HG03432 (cell line): ENCODE measurements around the gene KLF14.
"Not testable (repeated sequence)": the region's sequence is repeated elsewhere in the genome, so short reads cannot be mapped to it uniquely, and the experiment has no call there.

Experiments used
- ATAC-seq: cut with Tn5 transposase; IDR thresholded peaks from one replicate; pipeline ENCODE4 v1.9.1; 2021; ENCODE audit warnings: mild to moderate bottlenecking, moderate library complexity; ENCODE audit not compliant: unreplicated experiment

KLF14 gene

DNA sequence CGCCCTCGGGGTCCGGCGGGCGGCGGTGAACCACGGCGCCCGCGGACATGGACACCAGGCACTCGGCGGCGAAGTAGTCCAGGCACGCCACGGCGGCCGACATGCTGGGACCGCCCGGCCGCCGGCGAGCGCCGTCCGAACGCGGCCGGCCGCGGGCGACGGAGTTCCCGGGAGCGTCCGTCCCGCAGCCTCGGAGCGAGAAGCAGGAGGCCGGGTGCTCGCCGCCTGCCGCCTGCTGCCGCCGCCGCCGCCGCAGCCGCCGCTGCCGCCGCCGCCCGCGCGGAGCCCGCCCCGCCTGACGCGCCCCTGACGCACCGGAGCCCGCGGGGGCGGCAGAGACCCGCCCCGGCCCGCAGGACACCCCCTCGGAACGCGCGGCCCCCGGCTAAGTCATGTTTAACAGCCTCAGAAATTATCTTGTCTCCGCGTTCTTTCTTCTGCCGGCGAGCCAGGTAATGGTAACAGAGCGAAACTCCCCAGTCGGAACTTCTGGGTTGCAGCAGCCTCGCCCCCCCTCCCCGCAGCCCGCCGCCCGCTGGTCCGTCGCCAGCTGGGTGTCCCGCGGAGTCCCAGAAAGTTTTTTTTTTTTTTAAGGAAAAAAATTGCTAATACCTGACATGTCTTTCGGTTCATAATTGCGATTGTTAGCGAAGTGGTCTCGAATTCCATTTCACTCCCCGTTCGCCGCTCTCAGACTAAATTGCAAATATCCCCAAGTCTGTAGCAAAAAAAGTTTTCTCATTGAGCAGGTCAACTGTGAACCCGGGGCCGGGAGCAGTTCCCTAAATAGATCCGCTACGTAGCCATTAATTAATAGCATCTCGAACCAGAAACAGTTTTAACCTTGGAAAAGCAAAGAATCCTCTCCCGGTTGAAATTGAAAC, at the start of gene KLF14:
KLF14 (minus strand) TSS at position 277 of the 884 bp plus-strand sequence; CDS start at position 103, 174 bp downstream.
- ATAC-seq = no peak

DNA sequence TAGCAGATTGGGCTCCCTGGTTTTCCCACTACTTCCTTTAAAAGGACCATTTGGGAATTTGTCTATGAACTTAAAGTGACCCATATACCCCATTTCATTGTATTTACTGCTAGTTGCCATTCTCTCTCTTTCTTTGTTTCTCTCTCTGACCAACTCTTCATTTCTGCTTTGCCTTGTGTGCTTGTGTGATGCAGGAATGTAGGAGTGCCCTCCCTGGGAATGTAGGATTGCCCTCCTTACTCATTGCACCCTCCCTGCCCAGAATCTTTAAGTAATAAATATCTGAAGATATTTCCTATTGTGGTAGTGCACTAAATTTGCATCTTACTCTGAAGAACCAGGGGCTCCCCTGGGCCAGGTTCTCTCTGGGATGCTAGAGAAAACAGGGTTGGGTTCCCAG, 47.3 kb upstream of the KLF14 start:
- no peak for ATAC-seq

DNA sequence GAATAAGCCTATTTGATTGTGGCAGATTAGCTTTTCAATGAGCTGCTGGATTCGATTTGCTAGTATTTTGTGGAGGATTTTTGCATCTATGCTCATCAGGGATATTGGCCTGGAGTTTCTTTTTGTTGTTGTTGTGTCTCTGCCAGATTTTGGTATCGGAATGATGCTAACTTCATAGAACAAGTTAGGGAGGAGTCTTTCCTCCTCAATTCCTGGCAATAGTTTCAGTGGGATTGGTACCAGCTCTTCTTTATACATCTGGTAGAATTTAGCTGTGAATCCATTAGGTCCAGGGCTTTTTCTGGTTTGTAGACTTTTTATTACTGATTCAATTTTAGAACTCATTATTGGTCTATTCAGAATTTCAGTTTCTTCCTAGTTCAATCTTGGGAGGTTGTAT, 43.4 kb upstream of the KLF14 start:
- no peak for ATAC-seq

DNA sequence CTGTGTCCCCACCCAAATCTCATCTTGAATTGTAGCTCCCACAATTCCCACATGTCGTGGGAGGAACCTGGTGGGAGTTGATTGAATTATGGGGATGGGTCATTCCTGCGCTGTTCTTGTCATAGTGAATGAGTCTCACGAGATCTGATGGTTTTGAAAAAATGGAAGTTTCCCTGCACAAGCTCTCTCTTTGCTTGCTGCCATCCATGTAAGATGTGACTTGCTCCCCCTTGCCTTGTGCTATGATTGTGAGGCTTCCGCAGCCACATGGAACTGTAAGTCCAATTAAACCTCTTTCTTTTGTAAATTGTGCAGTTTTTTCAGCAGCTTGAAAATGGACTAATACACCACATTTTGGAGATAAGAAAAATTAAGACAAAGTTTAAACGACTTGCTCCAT, 38.4 kb upstream of the KLF14 start:
- ATAC-seq = not testable (repeated sequence)

DNA sequence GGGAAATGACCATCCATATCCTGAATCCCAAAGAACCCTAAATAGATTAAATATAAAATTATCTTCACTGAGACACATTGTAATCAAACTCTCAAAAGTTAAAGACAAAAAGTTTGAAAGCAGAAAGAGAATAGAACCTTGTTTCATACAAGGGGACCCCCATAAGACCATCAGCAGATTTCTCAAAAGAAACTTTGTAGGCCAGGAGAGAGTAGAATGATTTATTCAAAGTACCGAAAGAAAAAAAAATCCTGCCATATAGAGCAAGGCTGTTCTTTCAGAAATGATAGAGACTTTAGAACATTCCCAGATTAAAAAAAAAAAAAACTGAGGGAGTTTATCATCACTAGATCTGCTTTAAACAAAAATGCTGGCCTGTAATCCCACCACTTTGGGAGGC, 34.8 kb upstream of the KLF14 start:
- ATAC-seq = no peak

DNA sequence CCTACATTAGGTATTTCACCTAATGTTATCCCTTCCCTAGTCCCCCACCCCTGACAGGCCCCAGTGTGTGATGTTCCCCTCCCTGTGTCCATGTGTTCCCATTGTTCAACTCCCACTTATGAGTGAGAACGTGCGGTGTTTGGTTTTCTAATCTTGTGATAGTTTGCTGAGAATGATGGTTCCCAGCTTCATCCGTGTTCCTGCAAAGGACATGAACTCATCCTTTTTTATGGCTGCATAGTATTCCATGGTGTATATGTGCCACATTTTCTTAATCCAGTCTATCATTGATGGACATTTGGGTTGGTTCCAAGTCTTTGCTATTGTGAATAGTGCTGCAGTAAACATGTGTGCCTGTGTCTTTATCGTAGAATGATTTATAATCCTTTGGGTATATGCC, 30.6 kb upstream of the KLF14 start:
- ATAC-seq = not testable (repeated sequence)

DNA sequence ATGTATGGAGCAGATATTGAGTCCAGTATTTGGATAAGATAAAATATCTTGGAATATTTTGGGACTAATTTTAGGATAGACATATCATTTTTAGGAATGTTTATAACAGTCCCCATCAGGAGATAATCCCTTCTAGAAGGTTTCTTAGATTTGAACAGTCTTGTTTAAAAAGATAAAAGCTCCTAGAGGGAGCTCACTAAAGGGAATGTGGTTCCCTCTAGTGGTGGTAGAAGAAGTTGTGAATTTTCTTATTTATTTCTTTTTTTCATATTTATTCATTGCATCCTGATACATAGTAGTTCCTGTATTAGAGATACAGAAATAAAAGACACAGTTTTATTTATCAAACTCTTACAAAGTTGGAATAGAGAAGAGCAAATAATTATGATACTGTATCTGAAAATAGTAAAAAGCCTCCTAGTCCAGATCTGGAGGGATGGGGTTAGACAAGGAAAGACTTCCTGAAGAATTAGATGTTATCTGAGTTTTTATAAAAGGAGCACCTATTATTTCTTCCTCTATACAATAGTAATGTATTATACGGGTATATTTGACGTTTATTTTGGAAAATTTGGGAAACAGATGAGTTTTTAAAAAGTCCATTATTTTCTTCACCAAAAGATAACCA, 24.5 kb upstream of the KLF14 start:
- no peak for ATAC-seq

DNA sequence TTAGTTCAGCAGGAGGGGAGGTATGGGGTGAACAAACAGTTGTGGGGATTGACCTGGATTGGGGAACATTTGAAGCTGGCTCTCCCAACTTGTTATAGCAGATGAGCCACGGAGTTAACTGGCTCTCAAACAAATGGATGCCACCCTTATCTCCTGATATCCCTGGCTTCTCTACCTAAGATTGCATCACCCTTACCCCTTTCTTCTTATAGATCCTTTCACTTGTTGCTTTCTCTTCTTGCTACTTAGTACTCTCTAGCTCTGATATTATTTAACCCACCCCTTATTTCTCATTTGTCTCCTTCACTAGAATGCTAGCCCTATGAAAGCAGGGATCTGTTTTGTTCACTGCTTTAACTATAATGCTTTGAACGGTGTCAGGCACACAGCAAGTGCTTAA, 22.3 kb upstream of the KLF14 start:
- no peak for ATAC-seq

DNA sequence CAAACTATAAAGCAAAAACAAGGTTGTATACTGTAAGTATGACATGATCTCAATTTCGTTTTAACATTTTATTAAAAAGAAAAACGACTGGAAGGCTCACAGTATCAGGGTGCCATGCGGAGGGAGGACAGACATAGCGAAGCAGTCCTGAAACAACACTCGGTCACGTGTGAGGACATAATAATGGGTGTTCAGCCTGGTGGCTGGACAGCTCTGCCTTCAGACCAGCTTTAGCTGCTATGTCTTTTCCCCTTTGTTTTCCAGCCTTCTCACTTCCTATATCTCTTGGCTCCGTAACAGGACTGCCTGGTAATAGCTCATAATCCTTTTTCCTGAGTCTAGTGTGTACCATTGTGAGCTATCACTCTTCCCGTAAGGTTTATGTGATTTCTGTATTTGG, 18.4 kb upstream of the KLF14 start:
- no peak for ATAC-seq

DNA sequence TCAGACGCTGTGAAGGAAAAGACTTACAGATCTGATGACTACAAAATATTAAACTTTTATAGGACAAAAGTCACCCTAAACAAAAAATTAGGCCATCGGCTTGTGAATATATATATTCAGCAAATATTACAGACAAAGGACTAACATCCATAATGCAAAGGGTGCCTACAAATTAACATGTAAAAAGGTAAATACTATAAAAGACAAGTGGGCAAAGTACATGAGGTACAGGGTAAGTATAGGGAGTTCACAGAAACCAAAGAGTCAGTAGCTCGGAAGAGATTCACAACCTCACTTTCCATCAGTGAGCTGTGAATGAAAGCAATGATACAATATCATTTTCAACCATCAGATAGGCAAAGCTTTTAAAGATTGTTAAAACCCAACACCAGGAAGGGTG, 16.7 kb upstream of the KLF14 start:
- no peak for ATAC-seq

DNA sequence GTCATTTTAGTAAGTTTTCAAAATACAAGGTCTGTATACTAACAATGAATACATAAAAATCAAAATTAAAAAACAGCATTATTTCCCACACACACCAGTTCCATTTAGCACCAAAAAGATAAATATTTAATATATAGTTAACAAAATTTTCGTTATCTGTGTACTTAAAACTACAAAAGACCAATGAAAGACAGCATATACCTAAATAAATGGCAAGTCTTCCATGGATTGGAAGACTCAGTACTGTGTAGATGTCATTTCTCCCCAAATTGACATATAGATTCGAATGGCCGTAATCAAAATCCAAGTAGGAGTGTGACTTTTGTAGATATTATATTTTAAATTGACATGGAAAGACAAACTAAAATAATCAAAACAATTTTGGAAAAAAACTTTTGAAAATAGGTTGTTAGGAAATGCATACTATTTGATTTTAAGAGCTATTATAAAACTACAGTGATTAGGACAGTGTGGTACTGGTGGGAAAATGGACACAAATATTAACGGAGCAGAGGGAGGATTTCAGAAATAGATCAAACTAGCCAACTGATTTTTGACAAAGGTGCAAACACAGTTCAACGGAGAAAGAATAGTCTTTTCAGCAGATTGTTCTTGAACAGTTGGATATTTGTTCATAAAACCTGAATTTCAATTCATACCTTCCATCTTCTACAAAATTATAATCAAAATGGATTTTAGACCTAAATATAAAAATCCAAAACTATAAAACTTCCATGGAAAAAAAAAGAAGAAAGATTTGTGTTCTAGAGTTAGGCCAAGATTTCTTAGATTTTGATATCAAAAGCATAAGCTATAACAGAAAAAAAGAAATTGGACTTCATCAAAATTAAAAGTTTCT, 14.8 kb upstream of the KLF14 start:
- ATAC-seq = no peak

DNA sequence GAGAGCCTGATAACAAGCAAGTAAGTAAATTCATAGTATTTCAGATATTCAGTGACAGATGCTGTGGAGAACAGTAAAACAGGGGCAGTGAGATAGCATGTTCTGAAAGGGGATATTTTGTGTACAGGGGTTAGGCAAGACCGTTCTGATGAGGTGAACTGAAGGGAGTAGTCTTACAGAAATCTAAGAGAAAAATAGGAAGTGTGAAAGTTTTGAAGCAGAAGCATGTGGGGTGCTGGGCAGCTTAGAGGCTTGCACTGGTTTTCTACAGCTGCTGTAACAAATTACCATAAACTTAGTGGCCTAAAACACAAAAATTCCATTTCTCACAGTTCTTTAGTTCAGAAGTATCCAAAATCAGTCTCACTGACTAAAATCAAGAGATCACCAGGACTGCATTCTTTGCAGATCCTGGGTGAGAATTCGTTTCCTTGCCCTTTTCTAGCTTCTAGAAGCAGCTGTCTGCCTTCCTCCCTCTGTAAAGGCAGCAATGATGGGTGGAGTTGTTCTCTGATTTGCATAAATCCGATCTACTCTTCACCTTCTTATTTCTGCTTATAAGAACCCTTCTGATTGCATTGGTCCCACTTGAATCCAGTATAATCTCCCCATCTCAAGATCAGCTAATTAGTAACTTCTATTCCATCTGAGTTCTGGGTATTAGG, 7.5 kb upstream of the KLF14 start:
- no peak for ATAC-seq

DNA sequence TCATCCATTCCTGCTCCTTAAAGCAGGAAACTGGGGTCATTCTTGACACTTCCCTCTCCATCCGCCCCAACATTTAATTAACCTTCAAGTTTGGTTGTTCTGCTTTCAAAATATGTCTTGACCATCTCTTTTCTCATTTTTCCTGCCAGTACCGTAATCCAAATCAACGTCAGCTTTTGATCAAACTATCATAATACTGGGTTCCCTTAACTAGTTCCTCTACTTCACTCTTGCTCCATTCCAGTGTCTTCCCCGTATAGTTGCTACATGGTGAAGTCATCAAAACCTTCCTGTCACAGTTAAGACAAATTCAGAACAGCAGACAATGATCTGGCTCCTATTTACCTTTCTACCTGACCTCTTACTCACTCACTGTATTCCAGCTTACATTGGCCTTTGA, 6.6 kb upstream of the KLF14 start:
- no peak for ATAC-seq

DNA sequence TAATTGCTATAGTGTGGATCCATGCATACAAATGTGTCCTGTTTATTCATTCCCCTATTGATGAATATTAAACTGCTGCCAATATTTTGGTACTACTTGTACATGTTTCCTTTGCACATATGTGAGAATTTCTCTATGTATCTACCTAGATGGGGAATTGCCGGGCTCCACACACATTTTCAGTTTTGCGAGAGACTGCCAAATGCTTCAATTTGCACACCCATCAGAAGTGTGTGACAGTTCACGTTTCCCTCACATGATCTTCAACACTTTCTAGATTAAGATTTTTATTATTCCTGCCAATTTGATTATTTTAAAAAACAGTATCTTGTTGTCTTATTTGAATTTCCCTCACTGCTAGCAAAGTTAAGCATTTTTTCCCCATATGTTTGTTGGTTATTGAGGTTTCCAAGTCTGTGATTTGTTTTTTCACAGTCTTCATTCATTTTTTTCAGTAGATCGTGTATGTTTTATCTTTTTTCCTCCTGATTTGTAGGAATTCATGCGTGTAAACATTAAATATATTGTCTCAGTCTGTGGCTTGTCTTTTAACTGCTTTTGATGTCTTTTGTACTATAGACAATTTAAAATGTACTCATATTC, 2.4 kb upstream of the KLF14 start:
- ATAC-seq = no peak

DNA sequence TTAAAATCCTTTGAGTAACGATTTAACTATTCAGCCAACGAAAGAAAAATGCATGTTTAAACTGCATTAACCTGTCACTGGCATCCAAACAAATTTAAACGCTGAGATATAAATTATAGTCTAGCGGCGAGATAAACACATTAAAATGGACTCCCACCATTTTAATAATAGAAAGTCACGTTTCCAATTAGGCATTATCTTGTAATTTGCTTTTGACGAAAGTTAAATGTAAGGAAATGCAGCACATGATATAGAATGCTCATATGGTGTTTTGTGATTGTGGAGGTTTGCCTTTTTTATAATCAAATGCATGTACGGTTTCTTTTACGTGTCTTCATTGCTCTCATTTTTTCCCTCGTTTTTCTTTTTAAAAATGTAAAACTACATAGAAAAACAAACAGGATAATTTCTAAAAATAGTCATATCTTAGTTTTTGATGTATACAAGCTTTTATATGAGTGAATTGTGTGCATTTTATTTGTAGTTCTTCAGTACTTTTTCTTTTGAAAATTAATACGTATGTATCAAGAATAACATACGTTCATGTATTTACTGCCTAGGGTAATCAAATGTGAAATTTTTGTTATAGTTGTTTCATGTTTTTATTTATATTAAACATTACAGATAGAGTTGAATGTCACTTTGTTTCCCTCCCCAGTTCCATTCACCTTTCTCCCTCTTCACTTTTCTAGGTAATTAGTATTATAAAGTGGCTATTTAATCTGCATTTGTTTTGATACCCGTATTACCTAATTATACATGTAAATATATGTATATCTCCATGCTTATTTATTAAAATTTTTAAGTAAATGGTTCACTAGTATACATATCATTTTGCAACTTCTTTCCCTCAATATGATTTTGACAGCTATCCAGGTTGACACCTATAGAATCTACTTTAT, 1.1 kb upstream of the KLF14 start:
- ATAC-seq = no peak

DNA sequence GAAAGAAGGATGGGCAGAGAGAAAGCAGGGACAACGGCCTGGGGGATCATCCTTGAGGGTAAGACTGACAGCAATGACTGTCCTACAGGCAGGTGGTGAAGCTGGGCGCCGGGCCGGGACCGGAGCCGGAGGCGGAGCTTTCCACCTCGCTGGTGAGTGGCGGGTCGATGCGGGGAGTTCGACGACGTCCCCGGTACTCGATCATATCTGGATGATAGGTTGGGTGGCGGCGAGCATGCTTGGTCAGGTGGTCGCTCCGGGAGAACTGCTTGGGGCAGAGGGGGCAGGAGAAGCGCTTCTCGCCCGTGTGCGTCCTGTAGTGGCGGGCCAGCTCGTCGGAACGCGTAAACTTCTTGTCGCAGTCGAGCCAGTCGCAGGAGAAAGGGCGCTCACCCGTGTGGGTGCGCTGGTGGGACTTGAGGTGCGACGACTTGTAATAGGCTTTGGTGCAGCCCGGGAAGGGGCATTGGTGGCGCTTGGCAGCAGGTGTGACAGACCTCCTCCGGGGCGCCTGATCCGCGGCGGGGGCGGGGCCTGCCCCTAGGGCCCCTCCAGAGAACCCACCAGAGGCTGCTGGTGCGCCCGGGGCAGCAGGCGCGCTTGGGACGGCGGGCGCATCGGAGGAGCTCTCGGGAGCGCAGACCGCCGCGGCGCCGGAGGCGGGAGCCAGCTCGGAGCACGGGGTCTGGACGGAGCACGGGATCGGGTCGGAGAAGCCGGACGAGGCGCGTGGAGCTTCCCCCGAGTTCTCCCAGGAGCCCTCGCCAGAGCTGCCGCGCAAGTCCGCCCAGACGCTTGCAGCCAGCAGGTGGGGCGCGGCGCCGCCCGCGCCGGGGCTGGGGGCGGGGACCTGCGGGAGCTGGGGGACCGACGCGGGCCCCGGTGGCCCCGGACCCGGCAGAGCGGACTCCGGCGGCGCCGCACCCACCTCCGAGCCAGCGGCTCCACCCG, 752 bp downstream of the KLF14 start:
- ATAC-seq = no peak

DNA sequence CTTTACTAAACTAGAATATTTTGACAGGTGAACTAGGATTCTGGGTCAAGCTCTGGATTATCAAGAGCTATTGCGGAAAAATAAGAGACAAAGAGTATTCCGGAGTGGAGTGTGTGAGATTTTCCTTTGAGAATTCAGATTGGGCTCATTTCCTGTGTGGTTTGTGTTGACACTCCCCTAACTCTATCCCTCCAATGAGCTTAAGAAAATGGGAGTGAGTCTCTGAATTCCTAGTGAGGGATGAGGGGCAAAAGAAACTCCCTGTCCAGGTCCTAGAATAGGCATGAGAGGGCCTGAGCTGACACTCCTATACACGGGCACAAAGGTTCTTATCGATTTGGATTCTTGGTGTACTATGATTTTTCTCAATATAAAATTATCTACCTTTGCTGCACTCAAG, 10.2 kb downstream of the KLF14 start:
- no peak for ATAC-seq

DNA sequence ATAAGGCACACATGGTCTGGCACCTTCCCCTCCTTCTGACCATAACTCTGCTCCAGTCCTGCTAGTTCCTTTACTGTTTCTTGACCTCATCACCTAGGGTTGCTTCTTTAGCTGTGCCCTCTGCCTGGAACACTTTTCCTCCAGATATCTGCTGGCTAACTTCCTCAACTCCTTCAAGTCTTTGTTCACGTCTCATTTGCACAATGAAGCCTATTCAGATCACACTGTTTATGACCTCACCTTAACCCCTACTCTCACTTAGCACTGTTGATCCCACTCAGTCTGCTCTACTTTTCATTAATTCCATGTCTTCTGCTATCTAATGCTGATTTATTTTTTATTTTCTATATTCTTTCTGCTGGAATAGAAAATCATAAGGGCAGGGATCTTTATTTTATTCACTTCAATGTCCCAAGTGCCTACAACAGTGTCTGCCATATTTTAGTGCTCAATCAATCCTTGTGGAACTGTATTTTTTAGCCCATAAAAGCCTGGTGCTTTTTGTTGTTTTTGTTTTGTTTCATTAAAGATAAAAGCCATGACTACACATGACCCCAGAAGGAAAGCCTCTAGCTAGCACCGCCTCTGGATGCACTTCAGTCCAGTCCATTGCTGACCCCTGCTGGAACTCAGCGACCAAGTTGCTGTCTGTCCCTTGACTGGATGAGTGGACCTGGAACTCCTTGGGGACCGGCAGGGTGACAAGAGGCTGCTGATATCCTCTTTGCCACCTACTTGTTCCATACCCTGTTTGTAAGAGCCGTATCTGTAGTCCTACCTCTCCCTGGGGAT, 12.3 kb downstream of the KLF14 start:
- ATAC-seq = no peak
